SU-DHL-6 (cell line): Measurements from ENCODE around the gene ATP8A1.

Experiments used
- H2AFZ ChIP-seq: fragments of 200-600 bp; sonication (generic); 2 replicates; pipeline ENCODE4 v1.6.1; 2014; ENCODE audit warnings: low read depth, mild to moderate bottlenecking, moderate library complexity, mixed read lengths, antibody characterized with exemption, low read length; ENCODE audit not compliant: severe bottlenecking
- H3F3A ChIP-seq: fragments of 200-600 bp; shearing (Covaris generic); 2 replicates; pipeline ENCODE4 v1.6.0; 2016; ENCODE audit warnings: antibody characterized with exemption, mild to moderate bottlenecking; ENCODE audit not compliant: insufficient read depth
- H3K27ac ChIP-seq: fragments of 200-600 bp; sonication (generic); 2 replicates; pipeline ENCODE4 v1.5.1; 2016; ENCODE audit warnings: low read depth, mild to moderate bottlenecking, low read length, moderate library complexity, mixed read lengths
- H3K27me3 ChIP-seq: fragments of 200-600 bp; sonication (generic), shearing (Covaris generic); 2 replicates; pipeline ENCODE4 v1.6.0; 2014; ENCODE audit warnings: mild to moderate bottlenecking, low read length
- H3K36me3 ChIP-seq: fragments of 200-600 bp; sonication (generic); 2 replicates; pipeline ENCODE4 v1.6.1; 2014; ENCODE audit warnings: mild to moderate bottlenecking, low read length, mixed read lengths
- H3K4me2 ChIP-seq: fragments of 300-600, 200-600 bp; shearing (Covaris generic), sonication (generic); 2 replicates; pipeline ENCODE4 v1.6.0; 2014; ENCODE audit warnings: low read length, low read depth, mild to moderate bottlenecking; ENCODE audit not compliant: poor library complexity, severe bottlenecking
- H3K4me3 ChIP-seq: fragments of 200-600 bp; sonication (generic); 2 replicates; pipeline ENCODE4 v1.5.1; 2014; ENCODE audit warnings: antibody characterized with exemption, low read length, mild to moderate bottlenecking, mixed read lengths; ENCODE audit not compliant: insufficient read depth, poor library complexity, severe bottlenecking
- H3K79me2 ChIP-seq: fragments of 200-600 bp; sonication (generic); 2 replicates; pipeline ENCODE4 v1.6.1; 2014; ENCODE audit warnings: mild to moderate bottlenecking, low read length, moderate library complexity; ENCODE audit not compliant: insufficient read depth
- H3K9ac ChIP-seq: fragments of 200-600 bp; sonication (generic); 2 replicates; pipeline ENCODE4 v1.7.0; 2014; ENCODE audit warnings: mild to moderate bottlenecking, low read length
- H3K9me2 ChIP-seq: fragments of 200-600 bp; sonication (generic); replicated peaks from 2 replicates; pipeline ENCODE4 v1.6.1; 2014; ENCODE audit warnings: low read length; ENCODE audit not compliant: insufficient read depth
- H3K9me3 ChIP-seq: fragments of 200-600 bp; sonication (generic); 2 replicates; pipeline ENCODE4 v1.6.1; 2014; ENCODE audit warnings: low read length, mixed read lengths; ENCODE audit not compliant: insufficient read depth
- H4K20me1 ChIP-seq: fragments of 200-600 bp; sonication (generic); 2 replicates; pipeline ENCODE4 v1.6.1; 2014; ENCODE audit warnings: low read depth, mild to moderate bottlenecking, antibody characterized with exemption, low read length, moderate library complexity, mixed read lengths
- CTCF ChIP-seq: fragments of 200-600 bp; sonication (generic); IDR thresholded peaks from one replicate; pipeline ENCODE4 v1.5.1; 2017; ENCODE audit warnings: antibody characterized with exemption, mild to moderate bottlenecking, low read length, moderate library complexity; ENCODE audit not compliant: insufficient read depth, poor library complexity, severe bottlenecking
- EZH2phosphoT487 ChIP-seq: fragments of 200-600 bp; sonication (generic), shearing (Covaris generic); conservative IDR thresholded peaks from 2 replicates; pipeline ENCODE4 v1.6.1; 2018; ENCODE audit warnings: mild to moderate bottlenecking, antibody characterized with exemption, low read length, moderate library complexity, mixed read lengths

The ATP8A1 gene

GRCh38 chr4:42492962-42493361 lies 163.9 kb downstream of the ATP8A1 start:
- Histone ChIP-seq H3K4me3 (no peak overlapping the region), H3K4me2 (no peak overlapping the region), H3K9ac (no peak overlapping the region), H2AFZ (no peak overlapping the region), H3K9me3 (no peaks in the 10 kb centered on the region), H3K27ac (no peak overlapping the region), H4K20me1 (no peaks in the 10 kb centered on the region), H3K36me3 (no peaks in the 10 kb centered on the region), H3K79me2 (no peaks in the 10 kb centered on the region), H3K9me2 (no peaks in the 10 kb centered on the region), H3F3A (no peaks in the 10 kb centered on the region), H3K27me3 (no peaks in the 10 kb centered on the region)
- TF ChIP-seq EZH2phosphoT487 (no peak), CTCF (no peak)

- Histone ChIP-seq H3K27ac (no peak overlapping the region), H3K9me3 (no peaks in the 10 kb centered on the region), H3K9me2 (no peaks in the 10 kb centered on the region), H3K4me2 (no peak overlapping the region), H4K20me1 (no peaks in the 10 kb centered on the region), H3K79me2 (no peaks in the 10 kb centered on the region), H3F3A (no peaks in the 10 kb centered on the region), H2AFZ (no peak overlapping the region), H3K9ac (no peak overlapping the region), H3K36me3 (no peaks in the 10 kb centered on the region), H3K4me3 (no peak overlapping the region), H3K27me3 (no peaks in the 10 kb centered on the region)
- TF ChIP-seq CTCF (no peak), EZH2phosphoT487 (no peak)
These were observed 166.9 kb downstream of the ATP8A1 start for GRCh38 chr4:42490015-42490414.

GRCh38 chr4:42489095-42489494 lies 167.8 kb downstream of the ATP8A1 start:
- Histone ChIP-seq H3K36me3 (no peaks in the 10 kb centered on the region), H3K9ac (no peak overlapping the region), H3K4me2 (no peak overlapping the region), H3K27ac (no peak overlapping the region), H2AFZ (no peak overlapping the region), H3K9me2 (no peaks in the 10 kb centered on the region), H3K4me3 (no peak overlapping the region), H3F3A (no peaks in the 10 kb centered on the region), H4K20me1 (no peaks in the 10 kb centered on the region), H3K9me3 (no peaks in the 10 kb centered on the region), H3K79me2 (no peaks in the 10 kb centered on the region), H3K27me3 (no peaks in the 10 kb centered on the region)
- TF ChIP-seq CTCF (no peak), EZH2phosphoT487 (no peak)
